Superior temporal gyrus (tissue), 1 donor: ENCODE data around the gene BLOC1S3.

Experiments used
- DNase-seq: peaks from one replicate; pipeline ENCODE4 v3.0.0-alpha.2; 2016; ENCODE audit errors: extremely low spot score

Gene BLOC1S3

DNA sequence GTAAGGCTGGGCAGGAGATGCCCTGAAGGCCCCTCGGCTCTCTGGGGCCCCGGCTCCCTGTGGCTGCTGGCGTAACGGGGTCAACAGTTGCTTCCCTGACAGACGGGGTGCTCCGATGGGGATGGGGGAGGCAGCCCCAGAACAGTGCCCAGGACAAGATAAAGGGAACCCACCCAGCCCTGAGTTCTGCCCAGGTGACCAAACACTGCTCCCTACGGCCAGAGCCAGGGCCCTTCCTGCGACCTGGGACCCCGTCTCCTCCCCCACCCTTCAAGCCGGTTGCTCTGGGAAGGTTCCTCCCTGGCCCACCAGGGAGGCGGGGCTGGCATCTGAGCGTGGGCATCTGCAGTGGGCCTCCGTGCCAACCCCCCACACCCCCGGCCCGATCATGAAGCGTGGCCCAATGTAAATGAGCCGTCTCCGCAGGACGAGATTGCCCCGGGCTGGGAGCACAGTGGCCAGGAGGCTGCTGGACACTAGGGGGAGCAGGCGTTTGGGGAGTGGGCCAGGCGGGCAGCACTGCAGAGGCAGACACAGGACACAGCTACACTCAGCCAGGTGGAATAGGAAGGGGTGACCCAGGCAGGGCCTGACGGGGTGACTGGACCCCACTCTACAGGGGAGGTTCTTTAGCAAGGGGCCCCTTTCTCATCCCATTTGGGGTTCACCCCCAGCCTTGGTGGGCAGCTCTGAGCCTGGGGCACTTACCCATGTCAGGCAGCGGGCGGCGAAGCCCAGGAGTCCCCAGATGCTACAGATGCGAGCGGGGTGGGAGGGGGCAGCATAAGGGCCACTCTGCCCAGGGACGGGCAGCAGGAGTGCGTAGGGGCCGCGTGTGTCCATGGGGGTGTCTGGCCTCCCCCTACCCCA is 16.6 kb upstream of the BLOC1S3 start:
- DNase-seq: no peak

DNA sequence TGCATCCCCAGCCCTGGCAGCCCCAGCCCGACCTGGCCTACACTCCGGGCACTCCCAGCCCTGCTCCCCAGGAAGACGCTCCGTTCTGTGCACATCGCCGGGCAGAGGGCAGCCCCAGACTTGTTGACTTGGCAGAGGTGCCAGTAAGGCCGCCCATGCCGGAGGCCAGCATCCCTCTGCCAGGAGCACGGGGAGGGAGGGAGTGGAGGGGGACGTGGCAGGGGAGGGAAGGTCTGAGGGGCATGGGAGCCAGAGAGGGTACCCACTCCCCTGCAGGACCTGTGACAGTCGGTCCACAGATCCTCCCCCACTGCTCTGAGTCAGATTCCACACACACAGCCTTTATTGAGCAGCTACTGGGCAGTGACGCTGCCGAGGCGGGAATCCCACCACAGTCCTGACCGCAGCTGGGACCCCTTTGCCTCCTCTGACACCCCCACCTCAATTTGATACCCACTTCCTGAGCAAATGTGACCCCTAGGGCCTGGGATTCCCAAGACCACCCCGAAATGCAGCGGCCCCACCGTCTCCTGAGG is 15.9 kb upstream of the BLOC1S3 start:
- DNase-seq: no peak

GRCh38 chr19:45163156-45163555 is 15.4 kb upstream of the BLOC1S3 start:
- DNase-seq: no peak

DNA sequence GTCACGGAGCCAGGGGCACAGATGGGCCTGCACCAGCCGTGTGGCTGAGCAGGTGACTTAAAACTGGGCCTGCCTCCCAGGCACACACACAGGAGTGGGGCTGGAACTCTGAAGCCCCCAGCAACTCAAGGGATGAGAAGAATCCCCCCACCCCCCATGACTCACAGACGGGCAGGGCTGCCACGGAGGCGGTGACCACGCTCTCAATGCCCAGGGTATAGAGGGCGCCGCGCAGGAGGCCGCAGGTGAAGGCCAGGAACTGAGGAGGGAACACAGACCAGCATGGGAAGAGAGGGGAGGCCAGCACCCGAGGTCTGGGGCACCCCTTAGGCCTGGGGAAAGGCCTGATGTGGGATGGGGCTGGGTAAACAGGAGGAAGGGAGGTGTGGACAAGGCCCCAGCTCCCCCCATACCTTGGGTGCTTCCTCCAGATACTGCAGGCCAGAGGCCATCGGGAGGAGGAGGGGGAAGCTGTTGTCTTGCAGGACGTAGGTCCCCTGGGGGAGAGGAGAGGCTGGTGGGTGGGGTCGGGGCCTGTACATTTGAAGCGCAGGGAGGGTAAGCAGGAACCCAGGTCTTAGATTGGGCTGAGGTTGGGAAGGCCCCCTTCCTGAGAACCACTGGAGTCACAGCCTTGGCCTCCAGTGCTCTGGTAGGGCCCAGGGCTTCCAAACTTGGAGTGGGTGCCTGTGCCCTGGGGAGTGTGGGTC is 14.7 kb upstream of the BLOC1S3 start:
- no peak for DNase-seq

DNA sequence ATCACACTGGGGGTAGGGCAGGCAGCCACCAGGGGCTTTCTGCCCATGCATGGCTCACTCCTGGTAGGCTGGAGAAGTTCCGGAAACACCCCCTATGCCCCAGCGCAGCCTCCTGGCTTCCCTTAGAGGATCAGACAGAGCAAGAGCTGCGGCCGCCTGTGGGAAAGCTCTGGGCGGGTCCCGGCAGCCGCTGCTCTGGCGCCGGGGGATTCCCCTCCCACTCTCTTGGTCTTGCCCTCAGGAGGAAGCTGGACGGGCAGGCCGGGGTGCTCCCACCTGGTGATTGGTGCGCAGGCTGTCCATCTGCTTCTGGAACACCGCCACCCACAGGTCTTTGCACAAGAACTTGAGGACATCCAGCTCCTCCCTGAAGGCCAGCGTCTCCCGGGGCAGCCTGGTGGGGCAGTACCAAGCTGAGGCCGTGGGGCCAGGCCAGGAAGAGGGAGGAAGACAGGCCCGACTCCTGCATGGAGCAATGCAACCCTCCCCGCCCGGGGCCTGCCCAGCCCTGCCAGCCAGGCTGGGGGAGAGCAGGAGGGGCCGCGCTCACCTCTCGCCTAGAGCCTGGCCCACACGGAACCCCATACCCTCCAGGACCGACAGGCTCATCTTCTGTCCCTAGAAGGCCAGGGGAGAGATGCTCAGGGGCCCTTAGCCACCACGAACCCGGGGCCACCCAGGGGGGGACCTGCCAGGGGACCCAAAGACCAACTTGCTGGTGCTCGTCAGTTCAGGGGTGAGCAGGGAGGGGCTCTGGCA is 13.8 kb upstream of the BLOC1S3 start:
- DNase-seq: no peak

DNA sequence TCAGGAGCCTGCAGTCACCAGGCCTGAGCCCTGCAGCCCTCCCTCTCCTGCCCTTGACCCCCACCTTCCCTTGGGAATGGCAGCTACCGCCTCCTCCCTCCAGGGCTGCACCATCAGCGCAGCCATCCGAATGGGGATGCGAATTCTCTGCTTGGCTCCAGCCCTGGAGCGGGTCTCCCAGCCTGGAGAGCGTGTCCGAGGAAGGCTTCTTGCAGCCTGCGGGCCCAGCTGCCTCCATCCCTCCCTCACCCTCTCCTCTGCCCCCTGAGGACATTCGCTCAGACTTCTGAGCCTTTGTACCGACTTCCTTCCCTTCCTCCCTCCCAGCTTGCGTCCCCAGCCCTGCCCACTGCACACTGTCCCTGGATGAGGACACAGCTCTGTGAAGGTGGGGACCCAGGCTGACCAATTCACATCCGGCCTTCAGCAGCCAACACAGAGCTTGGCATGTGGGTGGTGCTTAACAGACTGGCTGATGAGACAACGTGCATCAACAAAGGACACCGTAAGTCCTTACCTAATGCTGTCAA is 11.8 kb upstream of the BLOC1S3 start:
- no peak for DNase-seq

- no peak for DNase-seq
These were observed 9.7 kb upstream of the BLOC1S3 start for GRCh38 chr19:45168767-45169351.

GRCh38 chr19:45169602-45170001 is 9.0 kb upstream of the BLOC1S3 start:
- DNase-seq: no peak

DNA sequence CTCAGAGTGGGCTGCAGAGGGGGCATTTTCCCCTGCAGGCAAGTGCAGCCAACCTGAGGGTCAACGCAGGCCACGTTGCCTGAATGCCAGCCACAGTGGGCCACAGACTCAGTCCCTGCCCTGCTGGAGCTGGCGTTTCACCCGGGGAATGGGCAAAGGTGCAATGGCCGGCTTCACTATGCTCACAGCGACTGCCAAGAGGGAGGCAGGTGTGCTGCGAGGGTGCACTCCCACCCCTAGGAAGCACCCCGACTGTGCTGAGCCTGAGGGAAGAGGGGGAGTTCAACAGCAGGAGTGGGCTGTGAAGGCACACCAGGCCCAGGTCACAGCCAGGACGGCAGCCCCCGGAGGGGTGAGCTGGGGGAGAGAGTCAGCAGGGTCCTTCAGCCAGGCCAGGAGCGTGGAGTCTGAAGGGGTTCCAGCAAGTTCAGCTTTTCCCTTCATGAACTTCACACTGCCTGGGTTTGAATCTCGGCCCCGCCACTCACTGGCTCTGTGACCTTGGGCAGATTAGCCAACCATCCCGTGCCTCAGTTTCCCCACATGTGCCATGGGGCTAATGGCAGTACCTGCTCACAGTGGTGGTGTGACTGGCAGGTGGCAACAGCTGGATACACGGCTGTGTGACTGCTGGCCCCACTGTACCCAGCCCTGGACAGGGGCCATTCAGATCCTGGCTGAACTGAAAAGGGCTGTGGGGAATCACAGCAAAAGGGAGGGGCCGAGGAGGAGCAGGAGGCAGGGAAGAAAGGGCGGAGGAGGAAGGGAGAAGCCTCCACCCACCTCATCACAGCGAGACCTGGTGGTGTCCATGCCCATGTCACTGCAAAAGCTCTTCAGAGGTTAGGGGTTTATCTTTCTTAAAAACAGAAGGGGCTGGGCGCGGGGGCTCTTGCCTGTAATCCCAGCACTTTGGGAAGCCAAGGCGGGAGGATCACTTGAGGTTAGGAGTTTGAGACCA is 8.2 kb upstream of the BLOC1S3 start:
- no peak for DNase-seq

GRCh38 chr19:45171211-45171623 is 7.4 kb upstream of the BLOC1S3 start:
- no peak for DNase-seq

DNA sequence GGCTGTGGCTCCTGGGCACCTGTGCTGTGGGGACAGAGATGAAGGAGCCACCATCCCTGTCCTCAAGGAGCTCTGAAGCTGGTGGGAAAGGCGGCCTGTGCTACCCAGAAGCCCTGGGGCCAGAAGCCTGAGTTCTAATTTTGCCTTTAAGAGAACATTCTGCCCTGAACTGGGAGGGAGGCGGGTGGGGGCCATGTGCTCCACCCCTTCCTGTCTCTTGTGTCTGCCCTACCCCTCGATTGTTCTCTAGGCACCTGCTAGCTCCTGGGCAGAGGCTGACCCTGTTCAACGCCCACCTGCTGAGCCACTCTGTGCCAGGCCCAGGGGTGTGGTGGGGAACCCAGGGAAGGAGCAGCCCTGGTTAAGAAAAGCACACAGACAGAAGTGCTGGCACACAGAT is 6.4 kb upstream of the BLOC1S3 start:
- DNase-seq: no peak

GRCh38 chr19:45172611-45173208 is 5.9 kb upstream of the BLOC1S3 start:
- DNase-seq: no peak

GRCh38 chr19:45173816-45174215 is 4.8 kb upstream of the BLOC1S3 start:
- no peak for DNase-seq

DNA sequence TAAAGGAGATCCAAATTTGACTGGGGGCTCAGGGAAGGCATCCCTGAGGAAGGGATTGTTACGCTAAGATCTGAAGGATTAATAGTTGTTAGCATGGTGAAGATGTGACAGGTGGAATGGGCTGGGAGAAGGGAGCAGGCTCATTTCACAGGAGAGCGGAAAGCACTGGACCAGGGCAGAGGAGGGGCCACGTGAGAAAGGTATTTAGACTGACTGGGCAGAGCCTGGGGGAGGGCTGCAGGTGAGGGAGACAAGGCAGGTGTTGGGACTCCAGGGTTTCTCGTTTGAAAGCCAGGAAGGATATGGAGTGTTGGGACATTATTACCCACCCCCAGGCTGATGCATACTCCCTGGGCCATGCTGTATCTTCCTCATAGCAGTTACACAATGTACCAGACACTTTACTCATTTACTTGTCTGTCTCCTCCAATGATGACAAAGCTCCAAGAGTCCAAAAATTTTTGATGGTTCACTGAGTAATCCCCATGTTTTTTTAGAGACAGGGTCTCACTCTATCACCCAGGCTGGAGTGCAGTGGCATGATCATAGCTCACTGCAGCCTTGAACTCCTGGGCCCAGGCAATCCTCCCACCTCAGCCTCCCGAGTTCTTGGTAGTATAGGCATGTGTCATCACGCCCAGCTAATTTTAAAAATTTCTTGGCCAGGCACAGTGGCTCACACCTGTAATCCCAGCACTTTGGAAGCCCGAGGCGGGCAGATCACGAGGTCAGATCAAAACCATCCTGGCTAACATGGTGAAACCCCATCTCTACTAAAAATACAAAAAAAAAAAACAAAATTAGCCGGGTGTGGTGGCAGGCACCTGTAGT is 2.9 kb upstream of the BLOC1S3 start:
- DNase-seq: no peak

DNA sequence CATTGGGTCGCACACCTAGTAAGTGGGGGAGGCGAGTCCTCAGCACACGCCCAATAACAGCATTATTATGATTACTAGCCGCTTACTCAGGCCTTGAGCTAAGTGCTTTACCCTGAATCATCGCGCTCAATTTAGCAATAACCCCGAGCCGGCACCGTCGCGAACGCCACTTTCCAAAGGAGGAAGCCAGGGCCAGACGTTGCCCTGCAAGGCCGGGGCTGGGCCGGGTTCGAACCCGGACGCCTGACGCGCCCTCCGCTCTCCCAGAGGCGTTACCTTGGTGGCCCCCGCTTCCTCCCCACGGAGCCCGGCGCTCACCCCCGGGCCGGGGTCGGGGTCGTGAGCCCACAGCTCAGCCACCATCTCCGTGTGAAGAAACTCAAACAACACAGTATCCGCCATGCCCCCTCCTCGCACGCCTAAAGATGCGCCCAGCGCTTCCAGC is 745 bp upstream of the BLOC1S3 start, which contains the start of gene TRAPPC6A:
TSS of gene TRAPPC6A (minus strand) at position 421 of the 445 bp plus-strand sequence. CDS start at position 402, 19 bp downstream.
- no peak for DNase-seq

DNA sequence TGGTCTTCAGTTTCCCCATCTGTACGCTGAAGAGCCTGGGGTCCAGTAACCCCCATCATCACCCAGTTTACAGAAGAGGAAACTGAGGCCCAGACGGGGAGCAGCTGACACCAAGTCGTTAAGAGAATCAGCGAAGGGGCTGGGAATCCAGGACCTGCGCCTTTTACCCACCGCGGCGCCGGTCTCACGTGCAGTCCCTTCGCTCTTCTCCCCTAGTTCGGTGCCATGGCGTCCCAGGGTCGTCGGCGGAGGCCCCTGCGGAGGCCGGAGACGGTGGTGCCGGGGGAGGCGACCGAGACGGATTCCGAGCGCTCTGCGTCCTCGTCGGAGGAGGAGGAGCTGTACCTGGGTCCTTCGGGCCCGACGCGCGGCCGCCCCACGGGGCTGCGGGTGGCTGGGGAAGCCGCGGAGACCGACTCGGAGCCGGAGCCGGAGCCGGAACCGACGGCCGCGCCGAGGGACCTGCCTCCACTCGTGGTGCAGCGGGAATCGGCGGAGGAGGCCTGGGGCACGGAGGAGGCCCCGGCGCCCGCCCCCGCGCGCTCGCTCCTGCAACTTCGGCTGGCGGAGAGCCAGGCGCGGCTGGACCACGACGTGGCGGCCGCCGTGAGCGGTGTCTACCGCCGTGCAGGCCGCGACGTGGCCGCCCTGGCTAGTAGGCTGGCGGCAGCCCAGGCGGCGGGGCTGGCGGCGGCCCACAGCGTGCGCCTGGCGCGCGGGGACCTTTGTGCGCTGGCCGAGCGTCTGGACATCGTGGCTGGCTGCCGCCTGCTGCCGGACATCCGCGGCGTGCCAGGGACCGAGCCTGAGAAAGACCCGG is 698 bp downstream of the BLOC1S3 start:
- no peak for DNase-seq

DNA sequence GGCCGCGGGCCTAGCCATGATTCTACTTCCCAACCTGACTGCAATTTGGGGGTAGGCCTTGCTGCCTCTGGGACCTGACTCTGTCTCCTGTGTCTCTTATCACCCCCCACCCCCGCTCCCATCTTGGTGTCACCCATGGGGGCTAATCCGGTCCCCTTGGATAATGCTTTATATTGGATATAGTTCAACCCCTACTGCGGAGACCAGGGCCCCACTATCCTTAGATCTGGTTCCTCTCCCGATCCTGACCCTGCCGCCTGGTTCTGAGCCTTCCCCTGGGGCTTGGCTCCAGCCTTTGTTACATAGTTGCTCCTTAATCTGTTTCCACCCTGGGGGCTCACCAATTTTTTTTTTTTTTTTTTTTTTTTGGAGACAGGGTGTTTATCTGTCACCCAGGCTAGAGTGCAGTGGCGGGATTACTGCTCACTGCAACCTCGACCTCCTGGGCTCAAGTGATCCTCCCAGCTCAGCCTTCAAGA is 1.3 kb downstream of the BLOC1S3 start:
- DNase-seq: no peak

- no peak for DNase-seq
These were observed 2.4 kb downstream of the BLOC1S3 start for GRCh38 chr19:45180936-45181335.
